ENCODE measurements around the gene SMIM27. TPM values are rescaled to one million over a fixed set of nuclear protein-coding genes. Genes with fewer than 3 reads are reported as not detected.

SMIM27 gene
- total and polyA plus RNA-seq, 2 of the 13 experiments (the other 11 are each of a cell fraction or from before 2014, with no cell fraction given) = 17.9 to 19.0 TPM

GRCh38 chr9:32552172-32552872 lies at the start of gene SMIM27, which contains the start of gene TOPORS (continued):
- no peak for TF ChIP-seq ZNF101 (CRISPR knock-in tag; IDR thresholded peaks at IDR 0.05; ENCODE audit: borderline replicate concordance, low read depth)
- TF ChIP-seq REXO4 (CRISPR knock-in tag; IDR thresholded peaks at IDR 0.05; ENCODE audit: borderline replicate concordance) = no peak
- TF ChIP-seq ZBTB26 (CRISPR knock-in tag; IDR thresholded peaks at IDR 0.05; ENCODE audit: borderline replicate concordance) = 0 out of 2 replicates have a peak, but pooled peaks have one; percentile 29
- TF ChIP-seq ZNF501 (CRISPR knock-in tag; IDR thresholded peaks at IDR 0.05) = 0 out of 2 replicates have a peak, but pooled peaks have one; percentile 34
- peak; percentile 80 for TF ChIP-seq HCFC1 (IDR thresholded peaks at IDR 0.05; ENCODE audit: low read depth, low read length)
- no peak; the same call in 1 of the 2 replicates for TF ChIP-seq ZNF704 (CRISPR knock-in tag; IDR thresholded peaks at IDR 0.05; ENCODE audit: borderline replicate concordance)
- TF ChIP-seq ZNF138 (CRISPR knock-in tag; IDR thresholded peaks at IDR 0.05; ENCODE audit: low read depth) = no peak
- no peak for TF ChIP-seq ZKSCAN5 (CRISPR knock-in tag; IDR thresholded peaks at IDR 0.05)
- TF ChIP-seq PPARG (CRISPR knock-in tag; conservative IDR thresholded peaks at IDR 0.05) = peak; percentile 51; the same call in 1 of the 2 replicates
- peak; percentile 91; the same call in 1 of the 2 replicates for TF ChIP-seq ZFP82 (CRISPR knock-in tag; IDR thresholded peaks at IDR 0.05; ENCODE audit: borderline replicate concordance)
- TF ChIP-seq ZNF33B (CRISPR knock-in tag; IDR thresholded peaks at IDR 0.05) = 0 out of 2 replicates have a peak, but pooled peaks have one; percentile 69
- TF ChIP-seq NR0B2 (CRISPR knock-in tag; IDR thresholded peaks at IDR 0.05) = no peak
- TF ChIP-seq PBX2 (CRISPR knock-in tag; IDR thresholded peaks at IDR 0.05) = no peak
- TF ChIP-seq ZNF264 (CRISPR knock-in tag; IDR thresholded peaks at IDR 0.05) = peak; percentile 74; the same call in 1 of the 2 replicates
- TF ChIP-seq ZNF292 (CRISPR knock-in tag; IDR thresholded peaks at IDR 0.05; ENCODE audit: borderline replicate concordance, low read depth) = 0 out of 2 replicates have a peak, but pooled peaks have one; percentile 62
- no peak for TF ChIP-seq HOMEZ (CRISPR knock-in tag; IDR thresholded peaks at IDR 0.05; ENCODE audit: low read depth)
- no peak for TF ChIP-seq ZFP62 (CRISPR knock-in tag; IDR thresholded peaks at IDR 0.05)
- no peak for TF ChIP-seq KDM1A (CRISPR knock-in tag; IDR thresholded peaks at IDR 0.05)
- TF ChIP-seq RBM39 (IDR thresholded peaks at IDR 0.05; ENCODE audit: low read depth, low read length, poor library complexity, severe bottlenecking) = peak; percentile 92
- TF ChIP-seq ZNF512B (CRISPR knock-in tag; IDR thresholded peaks at IDR 0.05; ENCODE audit: borderline replicate concordance) = no peak

All from HepG2 (cell line).